H7 (cell line): ENCODE results near the gene KCP. TPM values are rescaled to one million over a fixed set of nuclear protein-coding genes. Genes with fewer than 3 reads are reported as not detected.

Experiments
- DNase-seq: peaks from one replicate; pipeline ENCODE4 v3.0.0; 2012
- H3K27me3 ChIP-seq: 2 replicates; pipeline ENCODE4 v1.6.0; 2011; ENCODE audit warnings: mild to moderate bottlenecking, low read length; ENCODE audit not compliant: control insufficient read depth, insufficient read depth
- H3K36me3 ChIP-seq: replicated peaks from 2 replicates; pipeline ENCODE4 v1.5.1; 2011; ENCODE audit warnings: low read length; ENCODE audit not compliant: control insufficient read depth, insufficient read depth
- H3K4me3 ChIP-seq: 2 replicates; pipeline ENCODE4 v1.5.1; 2011; ENCODE audit warnings: low read depth, mild to moderate bottlenecking, control low read depth, low read length, moderate library complexity; ENCODE audit not compliant: insufficient read depth
- total RNA-seq: library from RNA; depleted of rRNA; stranded (reverse); fragments of >200 nt; shearing (Covaris generic); gene quantifications from 2 replicates; pipeline ENCODE4 v1.2.3, GENCODE V29; 2014; rRNA removed

KCP gene
- total RNA-seq, 1 experiment from 2014 or later: 3.4 TPM

GRCh38 chr7:128830231-128831177 lies 80.0 kb downstream of the KCP start, which contains the start of gene FLNC:
FLNC (plus strand) TSS chr7:128830406; CDS start chr7:128830638, 232 bp downstream.
- Histone ChIP-seq H3K27me3 (peaks cover 16% of the 10 kb centered on the region), H3K36me3 (no peaks in the 10 kb centered on the region), H3K4me3 (peak within 1 kb of the TSS; percentile 68)
- DNase-seq: peak; percentile 81

DNA sequence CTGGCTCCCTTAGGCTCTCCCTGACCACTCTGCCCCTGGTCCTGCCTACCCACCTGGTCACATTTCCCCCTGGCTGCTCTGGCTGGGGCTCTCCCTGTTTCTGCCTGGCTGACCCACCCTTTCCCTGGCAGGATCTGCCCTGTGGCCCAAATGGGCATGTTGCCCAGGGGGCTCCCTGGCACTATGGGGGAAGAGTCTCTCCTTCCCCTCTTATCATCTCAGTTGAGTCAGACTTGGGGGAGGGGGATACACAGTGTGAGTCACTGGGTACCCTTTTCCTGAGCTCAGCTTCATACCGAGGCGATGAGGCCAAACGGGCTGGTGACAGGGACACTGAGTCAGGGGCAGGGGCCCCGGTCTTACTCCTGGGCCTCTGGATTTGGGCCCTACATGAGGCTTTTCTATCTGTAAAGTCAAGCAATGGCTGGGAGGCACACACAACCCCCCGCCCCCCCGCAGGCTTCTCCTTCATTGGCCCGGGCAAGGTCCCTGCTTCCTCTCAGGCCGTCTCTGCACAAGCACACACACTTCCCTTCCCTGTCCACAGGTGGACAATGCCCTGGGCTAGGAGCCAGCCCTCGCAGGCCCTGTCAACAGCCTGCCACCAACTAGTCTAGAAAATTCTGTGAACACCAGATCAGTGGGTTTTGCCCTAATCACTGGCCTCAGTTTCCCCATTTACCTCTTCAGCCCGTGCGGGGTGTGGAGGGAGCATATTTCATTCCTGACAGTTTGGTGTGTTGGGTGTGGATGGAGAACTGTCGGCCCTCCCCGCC lies 80.9 kb downstream of the KCP start:
- no peaks in the 10 kb centered on the region for H3K36me3 ChIP-seq
- peak; percentile 72 for DNase-seq
- H3K4me3 ChIP-seq: peak overlapping the region; percentile 27
- peaks cover 16% of the 10 kb centered on the region for H3K27me3 ChIP-seq

DNA sequence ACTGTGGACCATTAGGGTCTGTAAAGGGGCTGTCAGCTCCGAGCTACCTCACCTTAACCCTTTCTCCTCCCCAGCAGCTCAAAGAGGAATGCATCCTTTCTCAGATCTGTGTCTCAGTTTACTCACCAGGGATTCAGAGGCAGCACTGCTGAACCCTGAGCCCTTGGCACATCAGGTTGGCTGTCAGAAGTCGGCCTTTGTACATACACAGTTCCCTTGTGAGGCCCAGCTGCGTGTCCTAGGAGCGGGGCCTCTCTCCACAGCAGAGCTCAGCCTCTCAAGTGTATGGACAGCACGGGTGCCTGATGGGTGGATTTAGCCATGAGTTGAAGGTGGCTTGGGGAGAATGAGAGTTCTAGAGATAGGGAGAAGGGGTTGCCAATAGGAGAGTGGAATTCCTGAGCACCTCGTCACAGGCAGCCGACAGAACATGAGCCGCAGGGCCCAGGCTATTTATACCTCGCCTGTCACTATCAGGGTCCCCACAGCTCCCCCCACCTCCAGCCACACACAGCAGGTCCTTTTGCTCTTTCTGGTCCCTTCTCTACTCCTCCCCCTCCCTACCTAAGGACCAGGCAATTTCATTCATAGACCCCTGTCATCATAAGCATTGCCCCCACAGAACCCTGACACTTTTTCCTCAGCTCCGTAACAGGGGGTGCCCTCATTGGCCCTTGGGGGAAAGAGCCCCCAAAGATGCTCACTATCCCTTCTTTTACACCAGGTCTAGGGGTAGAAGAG lies 82.4 kb downstream of the KCP start:
- no peaks in the 10 kb centered on the region for H3K36me3 ChIP-seq
- DNase-seq: no peak

DNA sequence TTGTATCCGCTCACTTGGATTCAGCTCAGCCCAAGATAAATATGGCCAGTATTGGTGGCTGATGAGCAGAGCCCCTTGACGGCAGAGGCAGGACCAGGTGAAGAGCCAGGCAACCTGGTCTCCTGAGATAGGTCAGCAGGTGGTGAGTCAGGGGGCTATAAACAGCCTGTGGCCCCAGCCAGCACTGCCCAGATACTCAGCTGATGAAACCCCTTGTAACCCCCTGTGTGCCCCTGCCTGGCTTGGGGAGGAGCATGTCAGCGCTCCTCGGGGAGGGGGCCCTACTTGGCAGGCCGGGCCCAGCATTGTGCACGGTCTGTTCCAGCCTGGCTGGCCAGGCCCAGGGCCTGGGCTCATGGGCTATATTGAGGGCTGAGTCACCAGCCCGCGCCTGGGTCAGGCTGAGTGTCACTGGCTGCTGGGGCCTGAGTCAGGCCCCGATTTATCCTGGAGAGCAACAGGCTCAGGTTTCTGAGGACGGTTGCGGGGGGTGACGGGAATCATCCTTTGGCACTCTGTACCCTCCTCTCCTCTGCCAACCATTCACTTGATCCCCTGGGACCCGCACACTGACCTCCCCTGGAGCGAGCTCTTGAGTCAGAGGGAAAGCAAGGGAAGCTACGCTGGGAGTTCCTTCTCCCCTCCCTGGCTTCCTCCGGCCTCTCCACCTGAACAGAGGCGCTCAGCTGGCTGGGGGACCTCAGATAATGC lies 83.1 kb downstream of the KCP start:
- peak; percentile 71 for DNase-seq
- no peaks in the 10 kb centered on the region for H3K36me3 ChIP-seq
- peaks cover 16% of the 10 kb centered on the region for H3K27me3 ChIP-seq
- H3K4me3 ChIP-seq: no peak overlapping the region

More for the DNA sequence above, 82.4 kb downstream of the KCP start:
- Histone ChIP-seq H3K27me3 (peaks cover 16% of the 10 kb centered on the region), H3K4me3 (no peak overlapping the region)

DNA sequence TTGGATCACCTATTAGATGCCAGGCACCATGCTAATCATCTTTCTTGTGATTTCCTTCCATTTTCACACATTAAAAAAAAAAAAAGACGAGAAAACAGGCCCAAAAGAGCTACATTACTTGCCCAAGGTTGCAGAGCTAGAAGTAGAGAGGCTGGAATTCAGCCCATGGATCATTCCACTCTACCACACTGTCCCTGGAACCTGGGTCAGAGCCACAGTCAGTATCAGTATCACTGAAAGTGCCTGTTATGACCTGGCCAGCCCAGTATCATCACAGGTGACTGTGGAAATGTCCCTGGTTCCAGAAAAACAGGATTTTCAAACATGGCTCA lies 83.6 kb downstream of the KCP start:
- Histone ChIP-seq H3K36me3 (no peaks in the 10 kb centered on the region), H3K4me3 (no peak overlapping the region), H3K27me3 (peaks cover 16% of the 10 kb centered on the region)
- DNase-seq: no peak

Other genes with a start within 250 kb of the KCP start
- not detected in 2 replicates for gene GARIN1A, start 238.4 kb downstream of the KCP start, total RNA-seq
- gene CALU, start 171.3 kb downstream of the KCP start, total RNA-seq: 147 and 169 TPM in 2 replicates
- not detected in 2 replicates for gene OPN1SW, start 134.9 kb downstream of the KCP start, total RNA-seq
- 9.7 and 14.7 TPM in 2 replicates for gene CCDC136, start 118.7 kb downstream of the KCP start, total RNA-seq
- gene FLNC, start 80.3 kb downstream of the KCP start, total RNA-seq: 26.9 and 32.3 TPM in 2 replicates
- gene ATP6V1F, start 47.9 kb downstream of the KCP start, total RNA-seq: 93.5 and 120 TPM in 2 replicates
- 0.48 and 0.62 TPM in 2 replicates for gene IRF5, start 27.2 kb upstream of the KCP start, total RNA-seq
- 98.0 and 108 TPM in 2 replicates for gene TNPO3, start 144.4 kb upstream of the KCP start, total RNA-seq
- gene TSPAN33, start 234.0 kb upstream of the KCP start, total RNA-seq: 19.7 and 22.1 TPM in 2 replicates